H1 (cell line): ENCODE measurements around the gene ESPNL. TPM values are rescaled to one million over a fixed set of nuclear protein-coding genes. Genes with fewer than 3 reads are reported as not detected.

Experiments used
- CTCF ChIA-PET: fragments of 300-600 bp; sonication (Branson Sonifier 250); formaldehyde crosslinking; loops from one replicate; lab custom pipeline; 2021; ENCODE audit not compliant: partially characterized antibody; lab: Charles Lee
- POLR2A ChIA-PET: fragments of 300-600 bp; sonication (Branson Sonifier 250); formaldehyde crosslinking; loops from one replicate; lab custom pipeline; 2021; ENCODE audit warnings: inconsistent platforms; ENCODE audit not compliant: partially characterized antibody; lab: Charles Lee
- DNase-seq, 2 experiments: peaks; one replicate each; pipeline versions ENCODE4 v3.0.0 to v3.0.0-alpha.2; 2010 to 2022; ENCODE audit warnings: low spot score in 2 of 2, low read depth in 1 of 2, mixed read lengths in 1 of 2
- FAIRE-seq: peaks from 2 replicates; lab custom pipeline; 2011; peaks lifted over from hg19 to GRCh38; lab: Jason Lieb, UNC
- H2AFZ ChIP-seq: 2 replicates; pipeline ENCODE4 v1.8.1; 2012; ENCODE audit warnings: low read length, inconsistent platforms
- H2AK5ac ChIP-seq: 2 replicates; pipeline ENCODE4 v1.6.1; 2013; ENCODE audit warnings: low read depth, low read length
- H2BK120ac ChIP-seq: replicated peaks from 2 replicates; pipeline ENCODE3; 2013; ENCODE audit warnings: low read depth, low read length, inconsistent platforms
- H2BK12ac ChIP-seq: 2 replicates; pipeline ENCODE4 v1.6.1; 2013; ENCODE audit warnings: low read depth, low read length
- H2BK15ac ChIP-seq: 2 replicates; pipeline ENCODE4 v1.6.1; 2013; ENCODE audit warnings: low read length
- H2BK20ac ChIP-seq: 2 replicates; pipeline ENCODE4 v1.6.1; 2013; ENCODE audit warnings: low read length
- H2BK5ac ChIP-seq: 2 replicates; pipeline ENCODE4 v1.6.1; 2013; ENCODE audit warnings: low read depth, low read length
- H3K14ac ChIP-seq: 2 replicates; pipeline ENCODE4 v1.6.1; 2013; ENCODE audit warnings: inconsistent platforms; ENCODE audit not compliant: insufficient read length
- H3K18ac ChIP-seq: 2 replicates; pipeline ENCODE4 v1.6.1; 2013; ENCODE audit warnings: low read length; ENCODE audit errors: extremely low read depth
- H3K23ac ChIP-seq: 2 replicates; pipeline ENCODE4 v1.6.1; 2013; ENCODE audit warnings: inconsistent platforms; ENCODE audit not compliant: insufficient read length
- H3K23me2 ChIP-seq: 2 replicates; pipeline ENCODE4 v1.6.1; 2013; ENCODE audit warnings: low read depth, low read length
- H3K27ac ChIP-seq: 2 replicates; pipeline ENCODE4 v1.6.1; 2011; ENCODE audit warnings: low read depth, low read length, inconsistent platforms
- H3K27me3 ChIP-seq, 4 experiments: replicated peaks in 1 of 4; 1 replicate in 1 of 4; 2 replicates in 3 of 4; pipeline versions ENCODE4 v1.6.1 to v1.8.1; 2011 to 2013; ENCODE audit warnings: low read length in 3 of 4, mild to moderate bottlenecking in 3 of 4, inconsistent platforms in 2 of 4, mixed read lengths in 2 of 4, moderate library complexity in 1 of 4; ENCODE audit not compliant: control insufficient read depth in 3 of 4, insufficient read depth in 3 of 4; ENCODE audit errors: extremely low read depth in 1 of 4
- H3K36me3 ChIP-seq, 4 experiments: 2 replicates each; pipeline versions ENCODE4 v1.6.1 to v1.8.1; 2011 to 2013; ENCODE audit warnings: mild to moderate bottlenecking in 4 of 4, low read length in 3 of 4, moderate library complexity in 2 of 4, control low read depth in 1 of 4, inconsistent platforms in 1 of 4; ENCODE audit not compliant: insufficient read depth in 4 of 4, control insufficient read depth in 2 of 4
- H3K4ac ChIP-seq: replicated peaks from 2 replicates; pipeline ENCODE3; 2013; ENCODE audit warnings: low read length, low read depth, mixed read lengths, inconsistent platforms; ENCODE audit not compliant: insufficient read length
- H3K4me1 ChIP-seq, 4 experiments: replicated peaks in 1 of 4; 1 replicate in 1 of 4; 2 replicates in 3 of 4; pipeline versions ENCODE4 v1.6.1 to v1.8.1; 2011 to 2013; ENCODE audit warnings: low read length in 3 of 4, inconsistent platforms in 2 of 4, mixed read lengths in 1 of 4; ENCODE audit not compliant: insufficient read depth in 4 of 4, control insufficient read depth in 3 of 4
- H3K4me2 ChIP-seq, 2 experiments: 2 replicates each; pipeline versions ENCODE4 v1.6.1 to v1.8.1; 2011 to 2013; ENCODE audit warnings: low read depth in 2 of 2, low read length in 2 of 2, control low read depth in 1 of 2, inconsistent platforms in 1 of 2, mild to moderate bottlenecking in 1 of 2; ENCODE audit not compliant: insufficient read depth in 1 of 2
- H3K4me3 ChIP-seq, 4 experiments: fragments of 200-600, 300-600 bp in 1 of 4; sonication (generic), shearing (Covaris generic), sonication (Bioruptor Twin) in 1 of 4; 2 replicates each; pipeline versions ENCODE4 v1.5.1 to v1.8.1; 2011 to 2016; ENCODE audit warnings: low read length in 4 of 4, low read depth in 3 of 4, control low read depth in 2 of 4, inconsistent platforms in 2 of 4, mild to moderate bottlenecking in 2 of 4, mixed read lengths in 1 of 4, moderate library complexity in 1 of 4; ENCODE audit not compliant: insufficient read depth in 2 of 4; ENCODE audit errors: extremely low read depth in 1 of 4
- H3K56ac ChIP-seq: replicated peaks from 2 replicates; pipeline ENCODE3; 2013; ENCODE audit warnings: low read depth, mild to moderate bottlenecking, mixed read lengths, low read length, inconsistent platforms; ENCODE audit not compliant: insufficient read length
- H3K79me1 ChIP-seq: 2 replicates; pipeline ENCODE4 v1.6.1; 2013; ENCODE audit warnings: low read depth, low read length, control low read depth
- H3K79me2 ChIP-seq, 2 experiments: 2 replicates each; pipeline versions ENCODE4 v1.6.1 to v1.8.1; 2012 to 2013; ENCODE audit warnings: low read length in 2 of 2, mild to moderate bottlenecking in 2 of 2, inconsistent platforms in 1 of 2; ENCODE audit not compliant: insufficient read depth in 2 of 2, control insufficient read depth in 1 of 2
- H3K9ac ChIP-seq, 4 experiments: replicated peaks in 1 of 4; 1 replicate in 1 of 4; 2 replicates in 3 of 4; pipeline versions ENCODE4 v1.6.1 to v1.8.1; 2011 to 2013; ENCODE audit warnings: low read depth in 3 of 4, low read length in 3 of 4, control low read depth in 2 of 4, mild to moderate bottlenecking in 2 of 4, moderate library complexity in 2 of 4, inconsistent platforms in 1 of 4; ENCODE audit errors: extremely low read depth in 1 of 4
- H3K9me3 ChIP-seq, 2 experiments: 2 replicates each; pipeline versions ENCODE4 v1.6.1 to v1.8.1; 2012 to 2013; ENCODE audit warnings: mild to moderate bottlenecking in 2 of 2, moderate library complexity in 2 of 2, control low read depth in 1 of 2, inconsistent platforms in 1 of 2, low read depth in 1 of 2, low read length in 1 of 2, mixed read lengths in 1 of 2; ENCODE audit not compliant: insufficient read depth in 2 of 2
- H4K20me1 ChIP-seq, 2 experiments: replicated peaks in 1 of 2; 2 replicates each; pipeline versions ENCODE3 to v1.8.1; 2011 to 2013; ENCODE audit warnings: inconsistent platforms in 2 of 2, low read length in 2 of 2, mild to moderate bottlenecking in 1 of 2; ENCODE audit not compliant: insufficient read depth in 2 of 2, control insufficient read depth in 1 of 2
- H4K5ac ChIP-seq: 2 replicates; pipeline ENCODE4 v1.6.1; 2013; ENCODE audit warnings: low read length, low read depth, mixed read lengths, inconsistent platforms; ENCODE audit not compliant: insufficient read length
- H4K8ac ChIP-seq: 2 replicates; pipeline ENCODE4 v1.8.0; 2013; ENCODE audit warnings: mild to moderate bottlenecking, moderate library complexity, low read length, inconsistent platforms; ENCODE audit not compliant: insufficient read depth; ENCODE audit errors: extremely low read depth
- H4K91ac ChIP-seq: replicated peaks from 2 replicates; pipeline ENCODE3; 2013; ENCODE audit warnings: low read length, mixed read lengths, inconsistent platforms; ENCODE audit not compliant: insufficient read length
- CREB1 ChIP-seq: IDR thresholded peaks from 2 replicates; pipeline ENCODE4 v1.6.1; 2012; ENCODE audit warnings: inconsistent platforms
- JUND ChIP-seq: IDR thresholded peaks from 2 replicates; pipeline ENCODE4 v1.6.1; 2011; ENCODE audit warnings: mild to moderate bottlenecking, improper control_type of control experiment, low read length
- NANOG ChIP-seq: IDR thresholded peaks from 2 replicates; pipeline ENCODE4 v1.6.1; 2011; ENCODE audit warnings: low read length, low read depth, mild to moderate bottlenecking, inconsistent platforms; ENCODE audit not compliant: insufficient read depth, poor library complexity, severe bottlenecking
- NRF1 ChIP-seq: IDR thresholded peaks from 2 replicates; pipeline ENCODE4 v1.6.1; 2011; ENCODE audit warnings: mild to moderate bottlenecking, low read depth, low read length, improper control_type of control experiment
- RBBP5 ChIP-seq: IDR thresholded peaks from 2 replicates; pipeline ENCODE4 v1.7.1; 2012; ENCODE audit warnings: low read depth, mild to moderate bottlenecking, inconsistent platforms, low read length, moderate library complexity, borderline replicate concordance
- SP1 ChIP-seq: IDR thresholded peaks from 2 replicates; pipeline ENCODE4 v1.6.1; 2011; ENCODE audit warnings: low read depth, low read length
- TCF12 ChIP-seq: IDR thresholded peaks from 2 replicates; pipeline ENCODE4 v1.6.1; 2011; ENCODE audit warnings: low read depth, mild to moderate bottlenecking, low read length
- TEAD4 ChIP-seq: IDR thresholded peaks from 2 replicates; pipeline ENCODE4 v1.6.1; 2012; ENCODE audit warnings: low read depth, low read length, inconsistent platforms, mixed read lengths
- WGBS, 2 experiments: shearing (Covaris generic) in 1 of 2; methylation state at CpG; one replicate each; pipeline versions ENCODE4 v1.1.6 to v1.1.7; 2013 to 2015; ENCODE audit warnings: low lambda C conversion rate in 2 of 2, mixed read lengths in 2 of 2, inconsistent platforms in 1 of 2, low coverage in 1 of 2, missing lambda C conversion rate in 1 of 2; ENCODE audit not compliant: insufficient replicate concordance in 2 of 2, insufficient coverage in 1 of 2, insufficient read length in 1 of 2; ENCODE audit errors: extremely low coverage in 1 of 2, missing lambda C conversion rate in 1 of 2; 5-methylcytosine and 5-hydroxymethylcytosine counted together
- polyA plus RNA-seq, 7 experiments: library from polyadenylated mRNA; depleted of rRNA in 3 of 7; stranded (reverse) in 5 of 7; unstranded in 2 of 7; fragments of >200 nt in 5 of 7; fragments of 200-250 nt in 2 of 7; gene quantifications; 1 replicate in 5 of 7; 2 replicates in 1 of 7; 4 replicates in 1 of 7; pipeline versions ENCODE4 v1.2.1 to v1.2.3, GENCODE V29; 2011 to 2013; ENCODE audit warnings: missing spikeins in 2 of 7, mixed read lengths in 2 of 7
- total RNA-seq: library from RNA; stranded (reverse); fragmentation: NEBNext Ultra II Directional; extraction: Animal tissue kit (Norgen Biotek cat#: 25700); gene quantifications from 2 replicates; pipeline ENCODE4 v1.2.1, GENCODE V29; 2021

The ESPNL gene
- total and polyA plus RNA-seq, 2 of the 8 experiments (the other 6 are each of a cell fraction or from before 2014, with no cell fraction given) = 0.68 to 1.3 TPM

- Histone ChIP-seq H4K20me1 (peaks cover 0 to 15% of the 10 kb centered on the region in 2 experiments), H3K27ac (no peak overlapping the region), H3K9ac (no peak overlapping the region), H3K79me1 (no peaks in the 10 kb centered on the region), H3K18ac (no peak overlapping the region), H2BK15ac (no peak overlapping the region), H4K5ac (no peak overlapping the region), H3K4me2 (0 out of 4 replicates have a peak overlapping the region, but pooled peaks have one; percentile 7 to 40), H2BK5ac (no peak overlapping the region), H3K23ac (no peak overlapping the region), H2AFZ (no peak overlapping the region), H3K79me2 (no peaks in the 10 kb centered on the region), H3K4ac (no peak overlapping the region), H3K23me2 (peaks cover 15% of the 10 kb centered on the region), H3K36me3 (no peaks in the 10 kb centered on the region; a peak in 1 of 8 replicates), H3K9me3 (0 out of 4 replicates have a peak, but pooled peaks cover 0 to 4% of the 10 kb centered on the region in 2 experiments), H3K4me1 (peaks cover 0 to 13% (median 0%) of the 10 kb centered on the region in 4 experiments; a peak in 2 of 7 replicates), H4K91ac (no peak overlapping the region), H2AK5ac (no peak overlapping the region), H4K8ac (no peak overlapping the region), H2BK120ac (peak overlapping the region; percentile 43), H2BK12ac (0 out of 2 replicates have a peak overlapping the region, but pooled peaks have one; percentile 27), H3K56ac (no peak overlapping the region), H3K14ac (no peak overlapping the region), H2BK20ac (no peak overlapping the region), H3K27me3 (no peaks in the 10 kb centered on the region), H3K4me3 (no peak overlapping the region)
- ChIA-PET POLR2A (interaction anchor here (1.0 to 1.4 kb wide), 3 partner anchors 12 to 33 kb away, joined by 3 to 5 read pairs (median 3); no protein-coding TSS in a partner anchor), CTCF (interaction anchor here (0.9 to 5.3 kb wide), 6 partner anchors 9 to 204 kb away, joined by 3 to 41 read pairs (median 4); partner anchors contain the start of gene KLHL30)
- no peak for TF ChIP-seq CREB1
- TF ChIP-seq TCF12 = no peak
- no peak for TF ChIP-seq SP1
- TF ChIP-seq TEAD4 = no peak
- TF ChIP-seq NANOG = no peak
- no peak for TF ChIP-seq JUND
- TF ChIP-seq NRF1 = no peak
- TF ChIP-seq RBBP5 = no peak
- no peak for DNase-seq
- no peak for FAIRE-seq
- 93% methylated on average over 19 of the region's 22 CpGs; no CpG with 5 or more reads in 1 of the 2 experiments for WGBS, 2 experiments
Observed at GRCh38 chr2:238128061-238128440, 27.9 kb downstream of the ESPNL start.
